ENCODE measurements around the gene ITGB5. TPM values are rescaled to one million over a fixed set of nuclear protein-coding genes. Genes with fewer than 3 reads are reported as not detected.
"Not testable (repeated sequence)": the region's sequence is repeated elsewhere in the genome, so short reads cannot be mapped to it uniquely, and the experiment has no call there.

The ITGB5 gene
- total RNA-seq, 1 donor from 2014 or later = 70.0 TPM

DNA sequence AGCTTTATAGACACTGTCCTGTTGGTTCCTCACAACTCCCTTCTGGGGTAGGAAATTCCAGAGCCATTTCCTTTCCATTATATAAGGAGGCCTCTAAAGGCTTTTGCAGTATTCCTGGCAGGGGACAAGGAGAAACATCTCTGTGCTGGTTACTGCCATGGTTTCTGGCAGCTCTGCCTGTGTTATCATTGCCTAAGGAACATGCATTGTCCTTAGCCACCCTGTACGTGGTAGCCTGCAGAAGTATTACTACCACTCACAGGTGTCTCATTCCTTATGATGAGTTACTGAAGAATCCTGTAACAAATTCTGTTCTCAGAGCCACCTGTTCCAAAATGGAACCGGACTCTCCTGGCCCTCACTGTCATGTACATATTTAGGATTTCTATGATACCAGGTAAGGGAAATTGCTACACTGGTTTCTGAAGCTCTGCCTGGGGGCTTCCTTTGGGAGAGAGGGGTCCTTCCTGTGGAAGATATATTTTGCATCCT, 98.9 kb downstream of the ITGB5 start:
- DNase-seq (ENCODE audit: low read depth in 2 of 2) = no peak

DNA sequence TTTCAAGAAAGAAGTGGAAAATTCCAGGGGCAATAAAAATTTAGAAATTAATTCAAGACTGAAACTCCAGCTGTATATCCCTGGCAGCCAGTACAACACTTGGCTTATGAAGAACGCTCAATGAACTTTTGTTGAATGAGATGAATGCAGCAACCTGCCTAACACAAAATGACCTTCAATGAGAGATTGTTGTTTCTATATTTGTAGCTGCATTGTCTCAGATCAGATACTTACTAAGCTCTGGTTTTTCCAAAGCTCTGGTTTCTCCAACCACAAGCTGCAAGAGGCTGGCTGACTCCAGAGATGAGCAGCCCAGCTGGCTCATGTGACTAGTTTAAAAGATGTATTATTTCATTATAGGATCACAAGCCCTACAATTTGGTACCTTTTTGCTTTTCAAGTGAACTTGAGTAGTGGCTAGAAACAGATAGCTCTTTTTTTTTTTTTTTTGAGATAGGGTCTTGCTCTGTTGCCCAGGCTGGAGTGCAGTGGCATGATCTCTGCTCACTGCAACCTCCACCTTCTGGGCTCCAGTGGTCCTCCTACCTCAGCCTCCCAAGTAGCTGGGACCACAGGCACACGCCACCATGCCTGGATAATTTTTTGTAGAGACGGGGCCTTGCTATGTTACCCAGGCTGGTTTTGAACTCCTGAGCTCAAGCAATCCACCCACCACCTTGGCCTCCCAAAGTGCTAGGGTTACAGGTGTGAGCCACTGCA, 99.5 kb downstream of the ITGB5 start:
- DNase-seq (ENCODE audit: low read depth in 2 of 2) = no peak

DNA sequence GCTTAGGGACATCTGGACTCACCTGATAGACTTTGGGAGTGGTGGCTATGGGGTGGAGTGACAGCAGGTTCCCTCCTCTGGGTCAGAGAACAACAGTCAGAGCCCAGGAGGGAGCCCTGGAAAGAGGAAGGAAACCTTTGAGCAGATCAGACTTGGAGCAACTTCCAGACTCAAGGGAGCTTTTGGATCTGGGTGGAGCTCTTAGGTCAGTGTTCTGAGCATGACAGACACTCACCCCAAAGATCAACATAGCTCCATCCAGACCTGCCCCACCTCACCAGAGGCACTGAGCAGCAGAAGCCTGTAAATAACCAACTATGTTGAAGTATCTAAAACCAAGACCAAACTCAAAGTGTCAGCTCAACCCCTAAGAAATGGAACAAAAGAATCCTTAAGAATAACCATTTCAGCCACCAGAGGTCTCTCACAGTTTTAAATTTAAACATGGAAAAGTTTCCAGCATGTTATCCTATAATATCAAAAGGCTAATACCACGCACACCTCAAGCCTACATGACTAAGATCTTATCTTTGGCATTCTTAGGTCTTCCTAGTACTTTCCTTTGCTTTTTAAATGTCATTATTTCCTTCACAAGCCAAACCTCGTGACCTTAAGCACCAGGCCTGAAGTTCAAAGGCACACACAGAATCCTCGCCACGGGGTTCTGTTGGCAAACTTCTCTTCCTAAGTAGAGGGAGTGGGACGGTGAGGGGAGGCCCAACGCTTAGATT, 100.5 kb downstream of the ITGB5 start:
- peak in 1 of 2 donors; percentile 42 for DNase-seq (ENCODE audit: low read depth in 2 of 2)

DNA sequence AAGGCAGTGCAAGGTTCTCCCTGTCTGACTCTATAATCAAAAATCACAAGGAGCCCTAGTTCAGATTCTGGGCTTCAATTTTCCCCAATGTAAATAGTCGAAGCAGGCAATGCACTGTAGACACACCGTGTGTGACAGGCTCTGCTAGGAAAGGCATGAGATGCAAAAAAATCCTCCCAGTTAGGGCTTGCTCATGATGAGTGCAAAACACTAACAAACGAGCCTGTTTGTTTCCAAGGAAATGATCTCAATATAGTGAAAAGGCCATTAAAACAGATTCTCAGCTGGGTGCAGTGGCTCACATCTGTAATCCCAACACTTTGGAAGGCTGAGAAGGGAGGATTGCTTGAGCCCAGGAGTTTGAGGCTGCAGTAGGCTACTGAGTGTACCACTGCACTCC, 101.2 kb downstream of the ITGB5 start:
- DNase-seq (ENCODE audit: low read depth in 2 of 2) = no peak

GRCh38 chr3:124784686-124785382, 102.3 kb downstream of the ITGB5 start:
- DNase-seq (ENCODE audit: low read depth in 2 of 2) = no peak

- DNase-seq (ENCODE audit: low read depth in 2 of 2) = no peak
These were observed 103.5 kb downstream of the ITGB5 start for GRCh38 chr3:124783696-124784095.

DNA sequence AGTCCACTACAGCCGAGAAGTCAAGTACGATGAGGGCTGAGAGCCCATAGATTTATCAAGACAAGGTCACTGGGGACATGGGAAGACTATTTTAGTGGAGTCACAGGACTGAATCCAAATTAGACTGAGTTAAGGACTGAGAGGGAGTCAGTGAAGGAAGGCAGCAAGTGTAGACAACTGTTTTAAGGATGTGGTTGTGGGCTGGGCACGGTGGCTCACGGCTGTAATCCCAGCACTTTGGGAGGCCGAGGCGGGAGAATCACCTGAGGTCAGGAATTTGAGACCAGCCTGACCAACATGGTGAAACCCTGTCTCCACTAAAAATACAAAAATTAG, 104.8 kb downstream of the ITGB5 start:
- not testable (repeated sequence) for DNase-seq (ENCODE audit: low read depth in 2 of 2)

- DNase-seq (ENCODE audit: low read depth in 2 of 2) = no peak
These were observed 105.4 kb downstream of the ITGB5 start for GRCh38 chr3:124781476-124782376.

- peak in 1 of 2 donors; percentile 63 for DNase-seq (ENCODE audit: low read depth in 2 of 2)
These were observed 106.2 kb downstream of the ITGB5 start for GRCh38 chr3:124780761-124781475.

DNA sequence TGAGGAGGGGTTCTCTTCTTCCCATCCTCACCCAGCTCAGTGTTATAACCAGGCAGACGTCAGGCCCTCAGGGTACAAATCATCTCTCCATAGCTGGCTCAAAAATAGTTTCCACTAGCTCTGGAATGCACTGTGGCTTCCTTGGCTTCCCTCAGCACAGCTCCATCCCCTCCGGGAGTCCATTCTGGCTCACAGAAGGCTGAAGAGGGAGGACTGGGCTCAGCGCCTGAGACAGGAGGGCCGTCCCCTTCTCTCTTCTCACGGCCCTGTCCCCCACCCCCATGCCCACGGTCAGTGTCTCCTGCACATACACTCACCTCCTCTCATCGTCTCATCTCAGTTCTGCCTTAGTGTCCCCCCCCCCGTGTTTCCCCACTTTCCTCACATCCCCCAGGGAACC, 106.8 kb downstream of the ITGB5 start:
- no peak for DNase-seq (ENCODE audit: low read depth in 2 of 2)

DNA sequence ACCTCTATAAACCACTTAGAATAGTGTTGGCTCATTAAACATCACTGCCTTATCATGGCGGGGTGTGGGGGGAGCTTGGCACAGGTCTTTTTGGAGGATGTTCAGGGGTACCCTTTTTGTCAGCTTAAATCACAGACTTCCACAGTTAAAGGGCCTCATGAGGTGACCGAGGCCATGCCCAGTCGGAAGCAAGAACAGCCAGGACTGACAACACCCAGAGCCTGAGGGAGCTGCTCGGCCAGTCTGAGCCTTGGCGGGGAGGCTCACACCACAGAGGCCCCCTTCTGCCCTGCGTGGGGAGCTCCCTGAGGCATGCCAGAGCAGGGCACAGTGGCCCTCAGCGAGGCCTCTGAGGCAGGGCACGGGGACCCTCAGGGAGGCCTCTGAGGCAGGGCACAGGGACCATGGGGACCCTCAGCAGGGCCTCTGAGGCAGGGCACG, 107.4 kb downstream of the ITGB5 start:
- no peak for DNase-seq (ENCODE audit: low read depth in 2 of 2)

DNA sequence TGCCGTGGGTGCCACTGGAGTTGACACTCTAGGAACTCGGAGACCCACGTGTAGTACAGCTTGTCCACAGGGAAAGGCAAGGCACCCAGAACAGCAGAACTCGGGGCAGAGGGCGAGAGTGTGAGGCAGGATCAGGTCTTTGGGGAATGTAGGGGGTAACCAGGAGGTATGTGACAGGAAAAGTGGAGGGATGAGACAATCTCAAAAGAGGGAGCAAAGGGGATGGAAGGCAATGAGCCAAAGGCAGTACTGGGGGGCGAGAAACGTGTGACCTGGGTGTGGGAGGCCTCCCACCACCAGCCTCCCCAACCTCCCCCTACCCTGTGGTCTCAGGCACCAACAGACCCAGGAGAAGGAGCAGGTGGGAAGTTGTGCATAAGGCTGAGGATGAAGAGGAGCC, 108.0 kb downstream of the ITGB5 start:
- DNase-seq (ENCODE audit: low read depth in 2 of 2) = no peak

DNA sequence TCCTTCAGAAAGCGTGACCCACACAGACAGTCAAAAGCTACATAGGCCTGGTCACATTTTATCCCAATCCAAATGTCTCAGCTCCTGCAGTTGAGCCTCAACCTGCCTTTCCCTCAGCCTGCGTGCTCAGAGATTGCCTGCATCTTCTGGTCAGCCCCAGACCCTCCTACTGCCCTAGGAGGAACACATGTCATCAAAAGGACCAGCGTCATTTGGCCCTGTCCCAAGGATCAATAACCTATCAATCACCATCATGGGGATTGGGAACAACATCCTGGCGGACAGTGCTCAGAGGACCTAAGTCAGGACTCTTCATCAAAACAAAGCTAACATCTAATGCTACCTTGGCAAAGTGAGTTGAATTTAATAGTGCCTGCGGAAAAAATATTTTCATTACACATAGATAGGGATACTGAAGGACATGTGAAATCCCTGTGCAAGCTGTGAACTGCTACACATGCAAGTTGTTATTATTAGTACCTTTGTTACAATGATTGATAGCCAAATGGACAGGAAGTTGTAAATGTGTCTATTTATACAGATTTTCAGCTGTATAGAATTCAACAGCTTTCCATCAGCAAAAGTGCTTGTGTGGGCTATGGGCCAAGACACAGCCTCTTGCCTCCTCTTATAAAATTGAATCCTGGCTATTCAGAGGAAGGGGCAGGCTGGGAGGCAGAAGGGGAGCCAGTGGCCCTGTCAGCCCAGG, 109.2 kb downstream of the ITGB5 start:
- peak; percentile 63 to 88 for DNase-seq (ENCODE audit: low read depth in 2 of 2)

GRCh38 chr3:124776856-124777255, 110.3 kb downstream of the ITGB5 start:
- no peak for DNase-seq (ENCODE audit: low read depth in 2 of 2)

DNA sequence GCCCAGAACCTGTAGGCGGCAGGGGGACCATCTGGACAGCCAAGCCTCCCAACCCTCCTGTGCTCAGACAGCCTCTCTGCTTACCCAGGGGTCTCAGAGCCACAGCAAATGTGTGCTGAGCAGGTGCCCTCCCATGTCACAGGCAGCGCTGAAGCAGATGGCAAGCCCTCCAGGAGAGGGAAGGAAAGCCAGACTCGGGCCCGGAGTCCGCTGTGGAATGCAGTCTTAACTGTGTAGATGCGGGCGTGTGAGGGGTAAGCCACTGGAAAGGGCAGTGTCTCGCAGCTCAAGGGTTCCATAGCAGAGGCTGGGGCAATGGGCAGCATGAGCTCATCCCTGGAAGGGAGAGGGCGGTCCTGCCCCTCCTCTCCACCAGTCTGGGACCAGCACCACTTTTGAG, 111.3 kb downstream of the ITGB5 start:
- no peak for DNase-seq (ENCODE audit: low read depth in 2 of 2)

DNA sequence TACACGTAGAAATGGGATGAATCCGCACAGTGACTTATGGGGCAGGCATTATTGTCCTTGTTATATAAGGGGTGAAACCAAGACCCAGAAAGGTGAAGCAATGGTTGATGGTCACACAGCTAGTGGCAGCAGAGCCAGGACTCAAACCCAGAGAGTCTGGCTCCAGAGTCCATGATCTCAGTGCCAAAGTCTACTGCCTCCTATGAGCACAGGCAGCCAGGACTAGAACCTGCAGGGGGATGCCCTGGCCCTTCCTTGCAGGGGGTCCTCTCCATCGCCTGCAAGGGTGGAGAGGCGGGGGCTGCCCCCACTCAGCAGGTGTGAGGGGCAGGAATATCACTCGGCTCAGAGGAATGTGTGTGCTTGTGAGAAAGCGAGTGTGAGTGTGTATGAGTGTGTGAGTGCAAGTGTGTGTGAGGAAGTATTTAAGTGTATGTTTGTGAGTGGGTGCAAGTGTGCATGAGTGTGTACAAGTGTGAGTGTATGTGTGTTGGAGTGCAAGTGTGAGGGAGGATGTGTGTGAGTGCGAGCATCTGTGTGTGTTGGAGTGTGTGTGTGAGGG, 112.2 kb downstream of the ITGB5 start:
- no peak for DNase-seq (ENCODE audit: low read depth in 2 of 2)

- DNase-seq (ENCODE audit: low read depth in 2 of 2) = peak in 1 of 2 donors; percentile 63
These were observed 112.8 kb downstream of the ITGB5 start for GRCh38 chr3:124774327-124774718.

- DNase-seq (ENCODE audit: low read depth in 2 of 2) = no peak
These were observed 113.5 kb downstream of the ITGB5 start for GRCh38 chr3:124773351-124774326.

All from dermis microvascular lymphatic vessel endothelial cell (primary cell).